ENCODE results near the gene SELENOS.

SELENOS gene, protein sequence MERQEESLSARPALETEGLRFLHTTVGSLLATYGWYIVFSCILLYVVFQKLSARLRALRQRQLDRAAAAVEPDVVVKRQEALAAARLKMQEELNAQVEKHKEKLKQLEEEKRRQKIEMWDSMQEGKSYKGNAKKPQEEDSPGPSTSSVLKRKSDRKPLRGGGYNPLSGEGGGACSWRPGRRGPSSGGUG

DNA sequence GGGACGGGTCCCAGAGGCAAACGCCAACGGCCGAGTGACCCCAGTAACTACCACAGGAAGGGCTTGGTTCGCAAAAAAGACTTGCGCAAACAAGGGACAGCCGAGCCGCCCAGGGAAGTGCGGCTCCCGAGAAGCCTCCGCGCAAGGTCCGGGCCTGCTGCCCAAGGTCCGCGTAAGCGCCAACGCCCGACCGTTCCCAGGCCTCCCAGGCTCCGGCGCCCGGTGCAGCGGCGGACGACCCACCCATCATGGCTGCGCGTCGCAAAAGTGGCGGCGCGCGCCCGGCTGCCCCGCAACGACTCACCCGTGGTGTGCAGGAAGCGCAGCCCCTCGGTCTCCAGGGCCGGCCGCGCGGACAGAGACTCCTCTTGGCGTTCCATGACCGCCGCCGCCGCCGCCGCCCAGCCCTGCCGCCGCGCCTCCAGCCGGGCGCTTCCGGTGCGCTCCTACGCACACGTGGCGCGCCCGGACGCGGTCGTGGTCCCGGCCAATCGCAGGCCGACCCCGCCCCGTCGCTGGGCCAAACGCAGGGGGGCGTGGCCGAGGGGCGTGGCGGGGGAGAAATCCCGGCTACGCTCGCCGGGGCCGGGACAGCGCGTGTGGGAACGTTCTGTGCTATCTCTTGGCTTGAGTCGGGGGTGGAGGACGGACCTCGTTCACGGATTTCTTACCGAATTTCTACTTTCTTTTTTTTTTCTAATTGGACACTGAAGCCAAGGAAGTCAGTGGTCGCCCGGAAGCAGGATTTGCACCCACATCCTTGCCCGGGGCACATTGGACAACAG is at the start of gene SELENOS:
Gene SELENOS (minus strand): TSS at position 448 of the 785 bp plus-strand sequence. CDS start 68 bp downstream, at position 380.
- peak; percentile 57 for TF ChIP-seq CTCF (IDR thresholded peaks at IDR 0.05)
- Histone ChIP-seq H3K9me3 (no peaks in the 10 kb centered on the region), H3K27me3 (no peaks in the 10 kb centered on the region), H3K4me1 (ENCODE audit: control insufficient read depth in 1 of 2, insufficient read depth in 1 of 2, low read depth in 1 of 2, low read length in 1 of 2) (peaks cover 13% of the 10 kb centered on the region in 2 experiments), H3K27ac (peak within 1 kb of the TSS; percentile 88), H3K4me3 (ENCODE audit: low read depth in 1 of 2, low read length in 1 of 2) (peak within 1 kb of the TSS; percentile 74 to 97), H3K36me3 (peaks cover 52% of the 10 kb centered on the region)

DNA sequence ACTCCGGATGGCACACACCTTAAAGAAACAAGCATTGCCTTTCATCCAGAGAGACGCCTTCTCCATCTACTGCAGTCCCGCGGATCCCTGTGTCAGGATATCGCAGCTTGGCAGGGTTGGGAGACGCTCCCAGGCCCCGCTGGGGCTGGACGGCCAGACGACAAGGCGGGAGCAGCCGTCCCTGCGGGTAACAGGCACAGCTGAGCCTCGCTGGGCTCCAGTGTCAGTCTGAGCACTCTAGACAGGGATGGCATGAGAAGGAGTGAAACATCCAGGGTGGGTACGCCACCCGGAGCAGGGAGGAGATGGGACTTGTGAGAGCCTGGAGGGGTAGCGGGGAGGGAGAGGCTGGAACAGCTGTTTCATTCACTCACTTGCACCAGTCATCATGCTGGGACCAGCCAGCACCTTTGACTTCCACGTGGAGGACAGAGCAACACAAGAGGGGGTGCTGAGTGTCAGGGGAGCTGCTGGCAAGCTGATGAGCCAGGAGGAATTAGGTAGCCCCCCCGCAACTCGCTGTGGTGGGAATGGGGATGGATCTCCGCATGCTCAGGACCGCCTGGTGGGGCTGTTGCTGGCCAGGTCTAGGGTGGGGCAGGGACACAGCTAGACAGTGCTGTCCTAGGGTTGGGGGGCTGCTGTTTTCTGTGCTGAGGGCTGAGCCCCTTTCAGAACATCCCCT is 49.3 kb upstream of the SELENOS start:
- Histone ChIP-seq H3K4me3 (ENCODE audit: low read depth in 1 of 2, low read length in 1 of 2) (no peak overlapping the region), H3K9me3 (no peaks in the 10 kb centered on the region), H3K36me3 (no peaks in the 10 kb centered on the region), H3K4me1 (ENCODE audit: control insufficient read depth in 1 of 2, insufficient read depth in 1 of 2, low read depth in 1 of 2, low read length in 1 of 2) (no peaks in the 10 kb centered on the region), H3K27ac (no peak overlapping the region), H3K27me3 (peaks cover 92% of the 10 kb centered on the region)
- no peak for TF ChIP-seq CTCF (IDR thresholded peaks at IDR 0.05)

- Histone ChIP-seq H3K9me3 (no peaks in the 10 kb centered on the region), H3K27ac (no peak overlapping the region), H3K4me1 (ENCODE audit: control insufficient read depth in 1 of 2, insufficient read depth in 1 of 2, low read depth in 1 of 2, low read length in 1 of 2) (peaks cover under 1 to 1% of the 10 kb centered on the region in 2 experiments), H3K27me3 (peaks cover 92% of the 10 kb centered on the region), H3K36me3 (no peaks in the 10 kb centered on the region), H3K4me3 (ENCODE audit: low read depth in 1 of 2, low read length in 1 of 2) (no peak overlapping the region)
- TF ChIP-seq CTCF (IDR thresholded peaks at IDR 0.05): no peak
Measured at GRCh38 chr15:101326026-101326315, 48.7 kb upstream of the SELENOS start.

DNA sequence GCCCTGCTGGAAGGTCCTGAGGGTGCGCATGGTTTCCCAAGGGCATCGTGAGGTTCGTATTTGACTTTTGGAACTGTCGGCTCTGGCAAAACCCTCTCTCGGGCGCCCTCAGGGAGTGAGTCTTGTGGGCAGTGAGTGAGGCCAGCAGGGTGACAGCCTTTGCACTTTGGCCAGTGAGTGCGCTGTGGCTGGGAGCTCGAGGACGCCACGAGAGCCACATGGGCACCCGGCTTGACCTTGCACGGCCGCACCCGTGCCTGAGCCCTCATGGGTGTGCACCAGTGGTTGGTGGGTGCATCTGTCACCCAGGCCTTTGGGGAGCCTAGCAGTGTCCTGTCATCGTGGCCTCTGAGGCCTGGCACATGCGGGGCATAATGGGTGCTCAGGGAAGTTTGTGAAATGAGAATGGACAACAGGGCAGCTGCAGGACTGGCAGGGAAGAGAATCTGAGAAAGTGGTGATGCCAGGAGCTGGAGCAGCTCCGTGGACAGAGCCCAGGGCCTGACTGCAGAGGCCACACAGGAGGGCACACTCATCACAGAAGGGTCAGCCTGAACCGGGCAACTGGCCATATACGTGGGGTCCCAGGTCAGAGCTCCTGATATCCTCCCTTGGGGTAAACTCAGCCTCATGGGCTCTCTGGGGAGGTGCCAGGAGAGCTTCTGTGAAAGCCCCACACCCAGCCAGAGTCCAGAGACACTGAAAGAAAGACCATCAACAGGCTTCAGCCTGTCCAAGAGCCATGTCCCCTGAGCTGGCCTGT is 48.2 kb upstream of the SELENOS start:
- Histone ChIP-seq H3K36me3 (no peaks in the 10 kb centered on the region), H3K4me1 (ENCODE audit: control insufficient read depth in 1 of 2, insufficient read depth in 1 of 2, low read depth in 1 of 2, low read length in 1 of 2) (peaks cover 6 to 7% of the 10 kb centered on the region in 2 experiments), H3K4me3 (ENCODE audit: low read depth in 1 of 2, low read length in 1 of 2) (no peak overlapping the region), H3K9me3 (no peaks in the 10 kb centered on the region), H3K27ac (no peak overlapping the region), H3K27me3 (peaks cover 94% of the 10 kb centered on the region)
- TF ChIP-seq CTCF (IDR thresholded peaks at IDR 0.05): no peak

DNA sequence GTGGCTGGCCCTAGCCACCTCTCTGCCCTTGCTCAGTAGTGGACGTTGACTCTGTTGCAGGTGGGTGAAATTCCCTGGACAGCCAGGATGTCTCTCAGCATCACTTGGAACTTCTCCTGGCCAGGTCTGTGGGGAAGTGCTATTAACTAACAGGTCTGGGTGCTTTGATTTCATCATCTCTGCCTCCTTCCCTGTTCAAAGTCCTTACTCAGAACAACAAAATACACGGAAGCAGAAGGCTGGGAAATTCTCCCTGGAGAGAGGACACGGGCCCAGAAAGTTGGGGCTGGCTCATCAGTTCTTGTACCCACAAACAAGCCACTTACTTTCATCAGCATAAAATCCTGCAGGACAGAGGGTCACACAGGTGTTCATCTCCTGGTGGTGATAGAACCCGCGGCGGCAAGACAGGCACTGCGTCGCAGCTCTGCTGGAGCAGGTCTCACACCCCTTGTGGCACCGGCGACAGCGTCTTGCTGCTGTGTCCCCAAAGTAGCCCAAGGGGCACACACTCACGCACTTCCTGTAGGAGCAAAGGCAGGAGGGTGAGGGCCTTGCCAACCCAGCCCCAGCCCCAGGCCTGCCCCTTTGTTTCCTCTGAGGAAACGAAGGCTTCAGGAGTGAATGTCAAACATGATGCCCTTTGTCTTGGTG is 47.4 kb upstream of the SELENOS start:
- Histone ChIP-seq H3K4me3 (ENCODE audit: low read depth in 1 of 2, low read length in 1 of 2) (no peak overlapping the region), H3K36me3 (no peaks in the 10 kb centered on the region), H3K4me1 (ENCODE audit: control insufficient read depth in 1 of 2, insufficient read depth in 1 of 2, low read depth in 1 of 2, low read length in 1 of 2) (peaks cover 8 to 11% of the 10 kb centered on the region in 2 experiments), H3K9me3 (no peaks in the 10 kb centered on the region), H3K27me3 (peaks cover 94% of the 10 kb centered on the region), H3K27ac (no peak overlapping the region)
- no peak for TF ChIP-seq CTCF (IDR thresholded peaks at IDR 0.05)
